Measurements from ENCODE around the gene TNFSF13. TPM values are rescaled to one million over a fixed set of nuclear protein-coding genes. Genes with fewer than 3 reads are reported as not detected.
A peak's percentile ranks its signal among the peaks of the same experiment; 100 is the strongest.

The TNFSF13 gene
- polyA plus RNA-seq, 2 of the 4 experiments (the other 2 are of a cell fraction) = 0.61 to 1.0 TPM

DNA sequence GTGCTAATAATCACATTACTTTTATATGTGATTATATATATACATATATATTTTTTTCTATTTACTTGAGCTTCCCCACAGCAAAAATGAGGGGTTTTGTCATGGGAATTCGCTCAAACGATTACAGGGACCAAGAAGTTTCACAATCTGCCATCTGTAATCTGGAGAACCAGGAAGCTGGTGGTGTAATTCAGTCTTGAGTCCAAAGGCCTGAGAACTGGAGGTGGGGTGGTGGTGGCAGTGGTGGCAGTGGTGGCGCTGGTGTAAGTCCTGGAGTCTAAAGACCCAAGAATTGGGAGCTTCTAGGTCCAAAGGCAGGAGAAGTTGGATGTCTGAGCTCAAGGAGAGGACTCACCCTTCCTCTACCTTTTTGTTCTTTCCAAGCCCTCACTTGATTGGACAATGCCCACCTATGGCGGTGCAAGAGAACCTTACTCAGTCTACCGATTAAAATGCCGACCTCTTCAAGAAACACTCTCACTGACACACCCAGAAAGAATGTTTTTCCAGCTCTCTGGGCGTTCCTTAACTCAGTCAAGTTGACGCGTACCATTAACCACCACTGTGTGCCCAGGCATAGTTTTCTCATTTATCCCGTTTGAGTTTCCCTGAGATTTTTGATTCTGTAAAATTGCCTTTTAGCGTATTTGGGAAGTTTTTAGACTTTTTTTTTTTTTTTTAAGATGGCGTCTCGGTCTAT, 42.5 kb upstream of the TNFSF13 start:
- no peak overlapping the region for H3K4me2 ChIP-seq
- TF ChIP-seq KDM5A (IDR thresholded peaks at IDR 0.05) = no peak
- TF ChIP-seq POLR2AphosphoS2 (conservative IDR thresholded peaks at IDR 0.05; ENCODE audit: low read length) = 0 out of 2 replicates have a peak, but pooled peaks have one; percentile 27
- no peaks in the 10 kb centered on the region for H3K9me3 ChIP-seq
- CTCF ChIA-PET = interaction anchor here (0.6 to 9.8 kb wide), 21 partner anchors 8 to 198 kb away, joined by 3 to 232 read pairs (median 15); partner anchors contain the start of genes POLR2A, SENP3, TNFSF12 and TNFSF13
- ATAC-seq (no peak), DNase-seq (ENCODE audit: low read depth in 1 of 2, low spot score in 1 of 2) (peak in 1 of 2 experiments; percentile 33), FAIRE-seq (no peak)
- no peaks in the 10 kb centered on the region for H3K4me1 ChIP-seq
- POLR2A ChIA-PET = interaction anchor here (1.0 to 1.8 kb wide), 2 partner anchors 9 to 45 kb away, joined by 3 to 5 read pairs; no protein-coding TSS in a partner anchor
- no peak overlapping the region for H3K27ac ChIP-seq
- H3K4me3 ChIP-seq = no peak overlapping the region
- WGBS (ENCODE audit: missing lambda C conversion rate) = 92% methylated on average over 13 of the region's 13 CpGs

DNA sequence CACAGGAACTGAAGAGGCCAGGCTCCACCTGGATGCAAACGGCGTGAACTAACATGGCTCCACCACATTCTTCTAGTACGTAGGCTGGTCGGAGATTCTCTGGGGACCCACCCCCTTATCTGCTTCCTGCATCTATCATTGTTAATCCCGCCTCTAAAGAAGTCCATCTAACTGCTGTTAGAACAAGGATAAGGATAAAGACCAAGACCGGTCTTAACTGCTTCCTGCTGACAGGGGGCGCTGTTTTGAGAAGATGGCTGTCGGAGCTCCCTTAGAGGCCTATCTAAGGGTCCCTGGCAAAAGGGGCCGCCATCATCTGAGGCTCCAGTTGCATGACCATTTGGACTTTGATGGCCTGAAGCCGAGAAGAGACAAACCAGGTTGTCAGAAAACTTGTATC, 35.5 kb upstream of the TNFSF13 start:
- no peaks in the 10 kb centered on the region for H3K4me1 ChIP-seq
- no peak for FAIRE-seq
- POLR2A ChIA-PET = interaction anchor here (0.6 kb wide), 1 partner anchor 38 kb away, joined by 3 read pairs; no protein-coding TSS in a partner anchor
- DNase-seq (ENCODE audit: low read depth in 1 of 2, low spot score in 1 of 2) = peak in 1 of 2 experiments; percentile 63
- H3K27ac ChIP-seq = no peak overlapping the region
- no peak overlapping the region for H3K4me3 ChIP-seq
- TF ChIP-seq, protein P1, sequence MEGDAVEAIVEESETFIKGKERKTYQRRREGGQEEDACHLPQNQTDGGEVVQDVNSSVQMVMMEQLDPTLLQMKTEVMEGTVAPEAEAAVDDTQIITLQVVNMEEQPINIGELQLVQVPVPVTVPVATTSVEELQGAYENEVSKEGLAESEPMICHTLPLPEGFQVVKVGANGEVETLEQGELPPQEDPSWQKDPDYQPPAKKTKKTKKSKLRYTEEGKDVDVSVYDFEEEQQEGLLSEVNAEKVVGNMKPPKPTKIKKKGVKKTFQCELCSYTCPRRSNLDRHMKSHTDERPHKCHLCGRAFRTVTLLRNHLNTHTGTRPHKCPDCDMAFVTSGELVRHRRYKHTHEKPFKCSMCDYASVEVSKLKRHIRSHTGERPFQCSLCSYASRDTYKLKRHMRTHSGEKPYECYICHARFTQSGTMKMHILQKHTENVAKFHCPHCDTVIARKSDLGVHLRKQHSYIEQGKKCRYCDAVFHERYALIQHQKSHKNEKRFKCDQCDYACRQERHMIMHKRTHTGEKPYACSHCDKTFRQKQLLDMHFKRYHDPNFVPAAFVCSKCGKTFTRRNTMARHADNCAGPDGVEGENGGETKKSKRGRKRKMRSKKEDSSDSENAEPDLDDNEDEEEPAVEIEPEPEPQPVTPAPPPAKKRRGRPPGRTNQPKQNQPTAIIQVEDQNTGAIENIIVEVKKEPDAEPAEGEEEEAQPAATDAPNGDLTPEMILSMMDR (IDR thresholded peaks at IDR 0.05) = peak; percentile 28
- no peak for TF ChIP-seq HEYL (CRISPR knock-in tag; IDR thresholded peaks at IDR 0.05)
- no peak for TF ChIP-seq KDM1A (IDR thresholded peaks at IDR 0.05; ENCODE audit: low read depth)
- 67% methylated on average over 10 of the region's 10 CpGs for WGBS (ENCODE audit: missing lambda C conversion rate)
- H3K9me3 ChIP-seq = peaks cover 1% of the 10 kb centered on the region; the same call in 1 of the 3 replicates
- ATAC-seq = peak; percentile 34 to 69; a peak in 3 of 6 replicates
- CTCF ChIA-PET = interaction anchor here (0.7 to 5.2 kb wide), 7 partner anchors 9 to 48 kb away, joined by 3 to 49 read pairs (median 4); partner anchors contain the start of gene SENP3
- H3K4me2 ChIP-seq = no peak overlapping the region

DNA sequence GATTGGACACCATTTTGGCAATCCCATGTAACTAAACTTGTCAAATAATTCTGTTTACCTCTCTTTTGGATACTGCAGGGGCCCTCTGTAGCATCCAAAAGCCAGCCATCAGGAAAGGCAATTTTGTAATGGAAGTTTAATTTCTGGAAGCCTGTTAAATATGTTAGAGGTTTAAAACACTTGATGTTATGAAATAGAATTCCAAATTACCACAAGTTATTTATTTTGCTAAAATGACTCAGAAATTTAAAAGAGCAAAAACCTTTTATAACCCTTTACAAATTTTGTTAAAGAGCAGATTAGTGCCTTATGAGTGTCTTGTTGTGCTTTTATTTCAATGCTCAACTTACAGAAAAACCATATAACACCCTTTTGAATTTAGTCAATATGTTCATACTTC, 29.7 kb upstream of the TNFSF13 start:
- TF ChIP-seq ESRRA (IDR thresholded peaks at IDR 0.05; ENCODE audit: borderline replicate concordance, low read length) (no peak), KDM5A (IDR thresholded peaks at IDR 0.05) (no peak), EP300 (IDR thresholded peaks at IDR 0.05) (no peak), NPAS2 (CRISPR knock-in tag; IDR thresholded peaks at IDR 0.05; ENCODE audit: borderline replicate concordance) (no peak), MAFK (IDR thresholded peaks at IDR 0.05; ENCODE audit: partially characterized antibody) (no peak), CBX8 (IDR thresholded peaks at IDR 0.05) (no peak), NR3C1 (IDR thresholded peaks at IDR 0.05) (no peak), HOXB13 (CRISPR knock-in tag; IDR thresholded peaks at IDR 0.05; ENCODE audit: low read depth) (no peak), HOXA7 (CRISPR knock-in tag; IDR thresholded peaks at IDR 0.05) (no peak), FOSL2 (IDR thresholded peaks at IDR 0.05) (no peak), FOSL2 (CRISPR knock-in tag; IDR thresholded peaks at IDR 0.05) (no peak)
- TF ChIP-seq, protein P2, sequence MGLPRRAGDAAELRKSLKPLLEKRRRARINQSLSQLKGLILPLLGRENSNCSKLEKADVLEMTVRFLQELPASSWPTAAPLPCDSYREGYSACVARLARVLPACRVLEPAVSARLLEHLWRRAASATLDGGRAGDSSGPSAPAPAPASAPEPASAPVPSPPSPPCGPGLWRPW (IDR thresholded peaks at IDR 0.05) = no peak
- TF ChIP-seq, protein P3, sequence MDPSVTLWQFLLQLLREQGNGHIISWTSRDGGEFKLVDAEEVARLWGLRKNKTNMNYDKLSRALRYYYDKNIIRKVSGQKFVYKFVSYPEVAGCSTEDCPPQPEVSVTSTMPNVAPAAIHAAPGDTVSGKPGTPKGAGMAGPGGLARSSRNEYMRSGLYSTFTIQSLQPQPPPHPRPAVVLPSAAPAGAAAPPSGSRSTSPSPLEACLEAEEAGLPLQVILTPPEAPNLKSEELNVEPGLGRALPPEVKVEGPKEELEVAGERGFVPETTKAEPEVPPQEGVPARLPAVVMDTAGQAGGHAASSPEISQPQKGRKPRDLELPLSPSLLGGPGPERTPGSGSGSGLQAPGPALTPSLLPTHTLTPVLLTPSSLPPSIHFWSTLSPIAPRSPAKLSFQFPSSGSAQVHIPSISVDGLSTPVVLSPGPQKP (IDR thresholded peaks at IDR 0.05; ENCODE audit: low read depth, low read length) = no peak
- FAIRE-seq (no peak), ATAC-seq (no peak), DNase-seq (ENCODE audit: low read depth in 1 of 2, low spot score in 1 of 2) (no peak)
- ChIA-PET POLR2A (no interaction called here), CTCF (interaction anchor here (1.2 to 9.4 kb wide), 2 partner anchors 14 to 28 kb away, joined by 3 to 66 read pairs; no protein-coding TSS in a partner anchor)
- Histone ChIP-seq H3K4me3 (no peak overlapping the region), H3K4me2 (no peak overlapping the region), H3K4me1 (0 out of 3 replicates have a peak, but pooled peaks cover 3% of the 10 kb centered on the region), H3K27ac (no peak overlapping the region), H3K9me3 (peaks cover 23% of the 10 kb centered on the region)
